Epithelial cell of esophagus (primary cell): ENCODE results near the gene C11orf21.

Source experiments
- DNase-seq: peaks from one replicate; pipeline ENCODE4 v3.0.0; 2010; ENCODE audit warnings: low read depth
- H3K4me3 ChIP-seq: 2 replicates; pipeline ENCODE4 v1.5.1; 2011; ENCODE audit warnings: mild to moderate bottlenecking, low read length, control low read depth
- CTCF ChIP-seq: IDR thresholded peaks from 2 replicates; pipeline ENCODE4 v1.5.1; 2011; ENCODE audit warnings: low read depth, mild to moderate bottlenecking, low read length, control low read depth, inconsistent platforms; ENCODE audit not compliant: insufficient read depth; ENCODE audit errors: missing control alignments

C11orf21 gene

GRCh38 chr11:2264366-2265053, 37.2 kb downstream of the C11orf21 start:
- H3K4me3 ChIP-seq, result no peak overlapping the region
- no peak for DNase-seq
- TF ChIP-seq CTCF, result no peak

DNA sequence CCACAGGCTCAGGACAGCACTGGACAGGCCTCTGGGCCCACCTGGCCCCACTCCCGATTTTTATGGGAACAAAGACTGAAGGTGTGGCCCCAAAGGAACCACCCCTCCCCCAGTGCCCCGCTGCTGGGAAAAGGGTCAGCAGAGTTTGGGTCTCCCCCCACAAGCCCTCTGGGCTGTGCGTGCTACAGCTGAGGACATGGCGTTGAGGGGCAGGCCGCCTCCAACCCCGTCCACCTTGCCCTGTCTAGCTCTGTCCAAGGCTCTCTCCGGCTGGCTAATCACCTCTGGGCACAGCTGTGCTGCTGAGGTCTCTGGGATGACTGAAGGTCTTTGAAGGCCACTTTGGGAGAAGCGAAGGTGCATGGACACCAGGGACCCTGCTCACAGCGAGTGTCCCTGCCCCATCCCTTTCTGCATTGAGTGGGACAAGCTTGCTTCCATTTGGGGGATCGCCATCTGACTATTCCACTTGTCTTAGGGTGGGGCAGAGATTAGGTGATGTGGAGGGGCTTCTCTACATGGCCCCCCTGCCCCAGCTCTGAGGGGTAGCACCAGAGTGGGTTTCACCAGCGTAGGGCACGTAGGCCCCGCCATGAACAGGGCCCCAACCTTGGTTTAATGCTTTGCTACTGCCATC, 37.9 kb downstream of the C11orf21 start:
- DNase-seq, result no peak
- H3K4me3 ChIP-seq, result no peak overlapping the region
- no peak for TF ChIP-seq CTCF

DNA sequence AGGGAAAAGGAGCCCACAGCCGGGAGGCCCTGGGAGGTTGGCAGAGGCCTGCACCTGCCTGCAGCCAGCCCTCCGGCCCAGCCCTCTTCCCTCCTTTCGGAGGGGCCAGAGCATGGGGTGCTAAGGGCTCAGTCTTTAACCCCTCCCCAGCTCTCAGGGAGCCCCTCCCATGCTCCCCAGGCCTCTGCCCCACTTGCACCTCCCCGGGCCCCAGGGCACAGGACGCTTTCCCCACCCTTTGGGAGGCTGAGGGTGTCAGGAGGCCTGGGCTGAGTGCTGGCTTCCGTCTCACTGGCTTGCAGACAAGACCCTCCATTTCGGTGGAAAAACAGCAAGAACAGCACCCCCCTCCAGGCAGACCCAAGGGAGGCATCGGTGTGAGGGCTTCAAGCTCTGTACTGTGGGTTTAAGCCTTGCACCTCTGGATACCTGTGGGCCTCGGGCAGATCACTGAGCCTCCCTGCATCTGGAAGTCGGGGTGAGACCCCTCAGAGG, 38.6 kb downstream of the C11orf21 start:
- no peak overlapping the region for H3K4me3 ChIP-seq
- no peak for DNase-seq
- TF ChIP-seq CTCF, result no peak

GRCh38 chr11:2262301-2263070, 39.2 kb downstream of the C11orf21 start:
- no peak overlapping the region for H3K4me3 ChIP-seq
- no peak for TF ChIP-seq CTCF
- no peak for DNase-seq

- no peak overlapping the region for H3K4me3 ChIP-seq
- TF ChIP-seq CTCF, result no peak
- no peak for DNase-seq
Measured at GRCh38 chr11:2261436-2262230, 40.1 kb downstream of the C11orf21 start.

- no peak for TF ChIP-seq CTCF
- H3K4me3 ChIP-seq, result no peak overlapping the region
- no peak for DNase-seq
Measured at GRCh38 chr11:2260491-2261364, 41.0 kb downstream of the C11orf21 start.
